HG02759 (cell line): Measurements from ENCODE around the gene ABCC1.

Experiments used
- ATAC-seq: cut with Tn5 transposase; IDR thresholded peaks from one replicate; pipeline ENCODE4 v1.9.1; 2021; ENCODE audit warnings: mild to moderate bottlenecking, moderate library complexity; ENCODE audit not compliant: unreplicated experiment

ABCC1 gene

GRCh38 chr16:16073891-16074881 is 124.8 kb downstream of the ABCC1 start:
- no peak for ATAC-seq

GRCh38 chr16:16075488-16076422 is 126.3 kb downstream of the ABCC1 start:
- no peak for ATAC-seq

DNA sequence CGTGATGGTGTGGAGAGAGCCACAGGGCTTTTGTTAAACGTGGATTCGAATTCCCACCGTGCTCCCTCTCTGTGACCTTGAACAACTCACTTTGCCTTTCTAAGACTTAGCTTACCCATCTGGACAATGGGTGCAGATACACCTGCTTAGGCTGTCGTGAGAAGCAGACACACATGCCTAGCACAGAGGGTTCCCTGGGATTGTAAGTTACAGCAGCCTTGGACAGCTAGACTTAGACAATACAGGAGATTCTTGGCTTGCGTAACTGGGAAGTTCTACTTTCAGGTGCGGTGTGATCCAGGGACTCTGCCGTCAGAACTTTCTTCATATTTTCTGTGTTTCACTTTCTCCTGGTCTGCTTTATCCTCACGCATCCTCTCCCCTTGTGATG is 127.0 kb downstream of the ABCC1 start:
- ATAC-seq = no peak

DNA sequence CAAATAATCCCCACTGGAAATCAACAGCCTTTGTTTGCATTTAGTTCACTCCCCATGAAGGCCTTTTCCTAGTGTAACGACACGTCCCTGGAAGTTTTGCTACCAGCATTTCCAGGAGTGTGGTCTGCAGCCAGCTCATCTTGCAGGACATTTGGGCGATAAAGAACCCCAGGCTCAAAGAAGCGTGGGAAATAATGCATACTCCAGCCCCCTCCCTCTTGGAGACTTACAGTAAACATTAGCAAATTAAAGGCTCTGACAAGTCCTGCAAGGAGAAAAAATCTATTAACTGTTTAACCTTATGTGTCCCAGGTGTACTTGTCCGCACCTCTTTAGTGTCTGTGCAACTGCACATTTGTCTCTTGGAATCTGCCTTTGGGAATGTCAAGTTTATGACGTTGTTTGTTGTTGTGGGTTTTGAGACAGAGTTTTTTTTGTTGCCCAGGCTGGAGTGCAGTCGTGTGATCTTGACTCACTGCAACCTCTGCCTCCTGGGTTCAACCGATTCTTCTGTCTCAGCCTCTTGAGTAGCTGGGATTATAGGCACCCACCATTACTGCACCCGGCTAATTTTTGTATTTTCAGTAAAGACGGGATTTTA is 131.1 kb downstream of the ABCC1 start:
- no peak for ATAC-seq

- ATAC-seq = no peak
Measured at GRCh38 chr16:16081141-16081540, 131.7 kb downstream of the ABCC1 start.

DNA sequence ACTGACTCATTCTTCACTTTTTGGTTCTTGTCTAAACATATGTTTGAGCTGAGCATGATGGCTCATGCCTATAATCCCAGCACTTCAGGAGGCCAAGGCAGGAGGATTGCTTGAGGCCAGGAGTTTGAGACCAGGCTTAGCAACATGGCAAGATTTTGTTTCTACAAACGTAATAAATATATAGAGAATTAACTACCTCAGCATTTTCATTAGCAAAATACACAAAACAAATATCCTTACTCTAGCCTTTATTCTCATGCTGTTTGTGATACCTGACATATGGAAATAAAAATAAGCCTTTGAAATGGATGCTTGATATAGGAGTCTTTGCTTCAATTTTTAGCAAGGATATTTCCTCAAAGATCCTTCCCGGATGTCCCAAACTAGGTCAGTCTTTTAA is 132.8 kb downstream of the ABCC1 start:
- ATAC-seq = no peak

DNA sequence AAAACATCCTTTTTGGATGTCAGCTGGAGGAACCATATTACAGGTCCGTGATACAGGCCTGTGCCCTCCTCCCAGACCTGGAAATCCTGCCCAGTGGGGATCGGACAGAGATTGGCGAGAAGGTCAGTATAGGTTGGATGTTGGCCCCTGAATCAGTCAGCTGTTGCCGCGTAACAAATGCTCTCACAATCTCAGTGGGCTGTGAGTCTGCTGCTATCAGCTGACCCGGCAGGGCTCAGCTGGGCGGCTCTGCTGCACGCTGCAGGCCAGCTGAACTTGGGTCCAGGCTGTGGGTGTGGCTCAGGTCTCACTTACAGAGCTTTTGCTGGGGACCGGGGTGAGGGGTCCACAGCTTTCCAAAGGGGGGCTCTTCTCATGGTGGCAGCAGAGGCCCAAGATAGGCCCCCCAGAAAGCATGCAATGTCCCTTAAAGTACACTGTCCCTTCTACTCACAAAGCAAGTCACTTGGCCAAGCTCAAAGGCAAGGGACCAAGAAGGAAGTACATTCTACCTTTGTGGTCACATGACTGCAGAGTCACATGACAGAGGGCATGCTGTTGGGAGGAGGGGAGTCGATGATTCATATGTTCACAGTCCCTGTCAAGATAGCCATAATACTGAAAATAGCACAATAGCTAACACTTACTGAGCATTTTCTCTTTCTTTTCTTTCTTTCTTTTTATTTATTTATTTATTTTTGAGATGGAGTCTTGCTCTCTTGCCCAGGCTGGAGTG is 134.2 kb downstream of the ABCC1 start:
- no peak for ATAC-seq

DNA sequence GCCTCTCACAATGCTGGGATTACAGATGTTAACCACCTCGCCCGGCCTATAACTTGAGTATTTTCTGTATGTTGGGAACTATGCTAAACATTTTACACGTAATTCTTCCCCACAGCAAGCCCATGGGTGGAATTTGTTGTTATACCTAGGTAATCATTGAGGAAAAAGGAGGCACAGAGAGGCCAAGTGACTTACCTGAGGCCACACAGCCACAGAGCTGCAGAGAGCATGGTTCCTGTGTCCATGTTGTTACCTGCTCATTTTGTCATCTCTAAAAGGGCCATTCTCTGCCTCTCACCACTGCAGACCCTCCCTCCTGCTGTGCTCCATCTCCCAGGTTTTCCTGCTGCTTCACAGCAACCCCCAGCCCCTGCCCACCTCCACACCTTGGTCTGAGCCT is 135.5 kb downstream of the ABCC1 start:
- ATAC-seq = no peak

- no peak for ATAC-seq
Measured at GRCh38 chr16:16086653-16087446, 137.4 kb downstream of the ABCC1 start.

GRCh38 chr16:16090238-16090637 is 140.8 kb downstream of the ABCC1 start:
- ATAC-seq = no peak

DNA sequence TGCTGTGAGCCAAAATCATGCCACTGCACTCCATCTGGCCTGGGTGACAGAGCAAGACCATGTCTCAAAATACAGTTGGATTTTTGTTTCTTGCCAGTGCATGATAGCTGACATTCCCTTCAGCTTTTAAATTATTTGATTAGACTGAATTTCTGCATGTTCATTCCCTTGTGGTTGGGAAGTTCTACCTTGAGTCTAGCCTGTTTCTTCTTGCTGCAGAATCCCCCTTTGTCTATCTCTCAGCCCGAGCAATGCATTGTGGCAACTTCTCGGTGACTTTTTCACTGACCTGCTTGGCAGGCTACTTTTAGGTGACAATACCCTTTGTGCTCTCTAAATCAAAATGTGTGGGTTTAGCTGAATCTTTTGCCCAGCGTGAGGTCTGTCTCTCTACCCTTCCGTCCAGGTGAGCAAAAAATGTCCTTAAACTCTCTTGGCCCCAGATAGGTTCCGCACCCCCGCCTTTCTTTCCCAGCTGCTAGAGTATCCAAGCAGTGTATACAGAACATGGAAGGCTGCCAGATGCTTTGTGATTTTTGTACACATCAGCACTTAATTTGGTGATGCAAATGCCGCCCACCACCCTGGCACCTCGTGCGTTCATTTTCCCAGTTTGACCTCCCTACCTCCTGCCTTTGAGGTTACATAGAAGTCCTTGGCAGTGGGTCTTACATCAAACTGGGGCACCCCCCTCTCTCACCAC is 143.7 kb downstream of the ABCC1 start:
- no peak for ATAC-seq

DNA sequence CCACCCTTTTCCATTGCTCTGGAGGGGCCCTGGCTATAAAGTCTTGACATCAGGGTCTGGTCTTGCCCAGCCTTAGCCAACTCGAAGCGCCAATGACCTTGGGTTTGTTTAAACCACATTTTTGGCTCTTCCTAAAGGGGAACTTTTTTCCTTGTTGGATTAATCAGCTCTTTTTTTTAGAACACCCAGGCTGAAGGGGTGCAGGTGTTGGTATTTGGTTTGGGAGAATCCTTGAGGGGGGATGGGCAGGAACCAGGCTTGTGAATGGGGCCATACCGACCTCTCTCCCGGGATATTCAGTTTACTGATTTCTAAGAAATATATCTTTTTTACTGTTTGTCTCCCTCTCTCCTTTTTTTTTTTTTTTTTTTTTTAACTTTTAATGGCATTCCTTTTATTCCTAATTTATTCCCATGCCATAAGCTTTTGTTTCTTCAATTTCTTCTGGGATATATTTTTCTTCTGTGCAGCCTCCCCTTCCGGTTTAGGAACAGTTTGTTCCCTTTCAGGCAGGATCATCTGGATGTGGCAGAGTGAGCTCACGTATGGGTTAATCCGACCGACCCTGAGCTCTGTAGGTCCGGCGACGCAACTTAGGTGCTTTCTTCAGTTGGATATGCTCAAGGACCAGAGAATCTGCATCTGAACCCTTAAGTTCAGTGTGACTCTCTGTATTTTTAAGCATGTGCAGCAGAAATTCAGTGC is 144.4 kb downstream of the ABCC1 start:
- no peak for ATAC-seq

DNA sequence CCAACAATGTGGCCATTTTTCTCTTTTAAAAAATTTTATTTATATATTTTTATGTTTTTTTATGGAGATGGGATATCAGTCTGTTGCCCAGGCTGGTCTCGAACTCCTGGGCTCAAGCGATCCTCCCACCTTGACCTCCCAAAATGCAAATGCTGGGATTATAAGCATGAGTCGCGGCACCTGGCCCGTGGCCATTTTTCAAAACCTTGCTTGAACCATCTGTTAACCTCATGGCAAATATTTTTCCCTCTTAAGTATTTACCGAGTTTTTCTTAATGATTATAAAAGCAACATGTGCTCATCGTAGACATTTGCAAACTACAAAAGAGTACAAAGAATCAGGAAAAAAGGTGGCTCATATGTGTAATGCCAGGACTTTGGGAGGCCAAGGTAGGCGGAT is 146.2 kb downstream of the ABCC1 start:
- ATAC-seq = no peak

DNA sequence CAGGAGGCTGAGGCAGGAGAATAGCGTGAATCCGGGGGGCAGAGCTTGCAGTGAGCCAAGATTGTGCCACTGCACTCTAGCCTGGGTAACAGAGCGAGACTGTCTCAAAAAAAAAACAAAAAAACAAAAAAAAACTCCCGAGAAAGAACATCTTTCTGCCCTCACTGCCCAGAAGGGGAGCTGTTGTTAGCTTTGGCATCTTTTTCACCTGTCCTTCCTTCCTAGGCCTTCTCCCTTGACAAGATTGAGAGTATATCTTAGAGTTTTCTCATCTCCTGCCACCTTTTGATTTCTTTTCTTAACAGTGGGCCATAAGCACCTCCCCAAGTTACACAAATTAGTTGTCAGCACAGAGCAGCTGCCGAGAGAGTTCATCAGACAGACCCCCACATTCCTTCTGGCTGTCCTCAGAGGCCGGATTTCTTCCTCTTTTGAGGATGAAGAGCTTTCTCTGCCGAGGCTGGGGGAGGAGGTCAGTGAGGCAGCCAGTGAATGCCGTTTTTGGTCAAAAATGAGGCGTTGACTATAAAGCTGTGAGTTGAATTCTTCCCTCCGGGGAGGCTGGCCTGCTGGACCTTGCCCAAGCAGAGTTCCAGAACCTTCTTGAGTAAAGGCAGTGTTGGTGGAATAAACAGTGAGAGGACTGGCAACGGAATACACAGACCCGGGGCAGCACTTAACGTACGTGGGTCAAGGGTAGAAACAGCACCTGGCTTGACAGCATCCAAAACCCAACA is 146.9 kb downstream of the ABCC1 start:
- no peak for ATAC-seq

DNA sequence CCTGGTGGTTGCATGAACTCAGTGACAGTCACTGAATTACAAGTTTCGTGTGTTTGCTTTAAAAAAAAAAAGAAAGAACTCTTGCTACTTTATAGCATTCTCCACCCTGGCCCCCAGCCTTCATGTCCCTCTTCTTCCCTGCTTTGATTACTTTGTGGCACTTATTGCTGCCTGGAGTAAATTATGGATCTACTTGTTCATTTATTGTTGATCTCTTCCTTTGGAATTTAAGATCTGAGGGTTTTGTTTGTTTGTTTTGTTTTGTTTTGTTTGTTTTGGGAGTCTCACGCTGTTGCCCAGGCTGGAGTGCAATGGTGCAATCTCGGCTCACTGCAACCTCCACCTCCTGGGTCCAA is 147.4 kb downstream of the ABCC1 start:
- no peak for ATAC-seq

DNA sequence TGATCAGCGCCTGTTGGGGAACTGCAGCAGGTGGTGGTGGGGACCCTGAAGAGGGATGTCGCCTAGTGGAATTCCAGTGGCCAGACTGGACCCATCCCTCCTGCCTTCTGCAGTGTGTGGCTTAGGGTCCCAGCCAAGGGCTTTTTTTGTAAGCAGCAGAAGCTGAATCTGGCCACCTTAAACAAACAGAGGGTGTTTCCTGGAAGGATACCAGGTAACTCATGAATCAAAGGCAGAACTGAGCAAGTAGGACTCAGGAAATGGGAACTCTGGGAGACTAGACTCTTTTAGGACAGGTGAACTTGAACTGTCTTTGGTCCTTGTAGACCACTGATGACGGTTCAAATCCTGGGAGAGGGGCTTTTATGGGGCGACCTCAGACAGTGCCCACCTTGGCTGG is 149.9 kb downstream of the ABCC1 start:
- no peak for ATAC-seq

GRCh38 chr16:16100631-16101030 is 151.2 kb downstream of the ABCC1 start:
- ATAC-seq = no peak

DNA sequence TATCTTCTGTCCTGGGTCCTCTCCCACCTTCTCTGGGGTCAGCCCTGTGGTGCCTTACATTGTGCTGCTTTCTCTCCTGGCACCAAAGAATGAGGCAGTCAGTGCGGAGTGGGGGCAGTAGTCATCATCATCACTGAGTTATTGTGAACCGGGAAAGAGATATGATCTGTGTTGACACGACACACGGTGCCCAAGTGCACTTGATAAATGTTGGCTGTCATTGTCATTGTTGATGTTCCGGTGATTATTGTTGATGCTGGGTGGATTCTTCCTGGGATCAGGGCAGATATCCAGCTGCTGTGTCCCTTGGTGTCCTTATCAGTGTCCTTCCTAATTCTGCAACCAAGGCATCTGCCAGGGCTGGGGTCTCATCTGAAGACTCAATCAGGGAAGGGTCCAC is 152.2 kb downstream of the ABCC1 start:
- no peak for ATAC-seq
